ENCODE results near the gene PDE4D. TPM values are rescaled to one million over a fixed set of nuclear protein-coding genes. Genes with fewer than 3 reads are reported as not detected.

Gene PDE4D
- total RNA-seq, 1 donor from 2014 or later: 11.8 TPM

DNA sequence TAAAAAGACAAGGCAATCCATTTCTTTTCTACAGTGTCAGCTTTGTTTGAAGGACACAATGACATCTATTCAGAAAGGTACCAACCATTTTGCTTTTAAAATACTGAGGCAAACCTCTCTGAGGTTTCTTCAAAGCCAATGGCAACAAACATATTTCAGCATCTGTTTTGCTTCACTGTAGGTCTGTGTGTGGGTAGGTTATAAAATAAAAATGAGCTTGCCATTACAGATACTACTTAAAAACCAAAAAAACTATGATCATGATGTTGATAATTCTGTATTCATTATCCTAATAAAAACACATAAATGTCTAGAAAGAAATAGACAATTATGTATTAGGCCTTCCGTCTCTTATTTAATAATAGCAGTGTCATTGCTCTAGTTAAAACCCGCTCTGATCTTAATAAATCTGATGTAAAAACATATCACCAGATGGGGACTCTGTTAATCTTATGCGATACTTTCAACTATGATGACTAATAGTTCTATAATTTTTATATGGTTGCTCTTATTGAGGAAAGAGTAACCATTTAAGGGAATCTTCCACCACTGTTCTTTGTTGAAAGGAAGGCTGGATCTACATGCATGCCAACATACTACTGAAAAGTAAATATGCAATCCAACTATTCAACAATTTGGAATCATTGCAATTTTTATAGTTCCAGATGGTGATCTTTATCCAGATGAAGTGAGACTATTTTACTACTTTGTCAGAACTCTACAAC is 647.2 kb downstream of the PDE4D start:
- peaks cover 5% of the 10 kb centered on the region for H3K4me1 Mint-ChIP-seq
- H3K27ac Mint-ChIP-seq (ENCODE audit: unreplicated experiment): no peak overlapping the region
- no peaks in the 10 kb centered on the region for H3K27me3 Mint-ChIP-seq (ENCODE audit: low read depth)
- no peak overlapping the region for H3K4me3 Mint-ChIP-seq
- TF ChIP-seq, protein P1, sequence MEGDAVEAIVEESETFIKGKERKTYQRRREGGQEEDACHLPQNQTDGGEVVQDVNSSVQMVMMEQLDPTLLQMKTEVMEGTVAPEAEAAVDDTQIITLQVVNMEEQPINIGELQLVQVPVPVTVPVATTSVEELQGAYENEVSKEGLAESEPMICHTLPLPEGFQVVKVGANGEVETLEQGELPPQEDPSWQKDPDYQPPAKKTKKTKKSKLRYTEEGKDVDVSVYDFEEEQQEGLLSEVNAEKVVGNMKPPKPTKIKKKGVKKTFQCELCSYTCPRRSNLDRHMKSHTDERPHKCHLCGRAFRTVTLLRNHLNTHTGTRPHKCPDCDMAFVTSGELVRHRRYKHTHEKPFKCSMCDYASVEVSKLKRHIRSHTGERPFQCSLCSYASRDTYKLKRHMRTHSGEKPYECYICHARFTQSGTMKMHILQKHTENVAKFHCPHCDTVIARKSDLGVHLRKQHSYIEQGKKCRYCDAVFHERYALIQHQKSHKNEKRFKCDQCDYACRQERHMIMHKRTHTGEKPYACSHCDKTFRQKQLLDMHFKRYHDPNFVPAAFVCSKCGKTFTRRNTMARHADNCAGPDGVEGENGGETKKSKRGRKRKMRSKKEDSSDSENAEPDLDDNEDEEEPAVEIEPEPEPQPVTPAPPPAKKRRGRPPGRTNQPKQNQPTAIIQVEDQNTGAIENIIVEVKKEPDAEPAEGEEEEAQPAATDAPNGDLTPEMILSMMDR (conservative IDR thresholded peaks at IDR 0.05): no peak
- DNase-seq (ENCODE audit: low read depth, low spot score): no peak
- H3K36me3 Mint-ChIP-seq (ENCODE audit: low read depth): no peaks in the 10 kb centered on the region
- H3K9me3 Mint-ChIP-seq: peaks cover 5% of the 10 kb centered on the region

- Mint-ChIP-seq H3K9me3 (no peaks in the 10 kb centered on the region), H3K27me3 (ENCODE audit: low read depth) (no peaks in the 10 kb centered on the region), H3K36me3 (ENCODE audit: low read depth) (no peaks in the 10 kb centered on the region), H3K4me3 (no peak overlapping the region), H3K27ac (ENCODE audit: unreplicated experiment) (no peak overlapping the region), H3K4me1 (peaks cover 11% of the 10 kb centered on the region)
- DNase-seq (ENCODE audit: low read depth, low spot score): no peak
- TF ChIP-seq, protein P1 (conservative IDR thresholded peaks at IDR 0.05): no peak
These were observed 648.3 kb downstream of the PDE4D start for GRCh38 chr5:59245198-59245597.

DNA sequence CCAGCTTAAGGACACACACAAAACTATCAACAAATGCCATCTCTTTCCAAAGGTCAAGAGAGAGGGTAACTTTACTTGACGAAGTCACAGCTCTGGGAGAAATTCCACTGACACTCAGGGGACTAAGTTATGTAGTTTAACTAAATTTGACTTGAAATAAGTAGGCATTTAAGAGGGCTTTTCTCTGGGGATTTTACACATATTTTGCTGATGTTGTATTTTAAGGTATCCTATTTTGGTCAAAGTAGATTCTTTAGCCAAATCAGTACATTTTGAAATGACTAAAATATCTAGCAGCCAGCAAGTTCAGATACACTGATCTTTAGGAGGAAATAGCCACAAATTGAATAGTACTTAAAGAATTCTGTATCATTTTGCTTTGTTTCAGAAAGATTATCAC is 652.0 kb downstream of the PDE4D start:
- no peaks in the 10 kb centered on the region for H3K9me3 Mint-ChIP-seq
- no peaks in the 10 kb centered on the region for H3K36me3 Mint-ChIP-seq (ENCODE audit: low read depth)
- H3K27me3 Mint-ChIP-seq (ENCODE audit: low read depth): no peaks in the 10 kb centered on the region
- H3K4me3 Mint-ChIP-seq: no peak overlapping the region
- DNase-seq (ENCODE audit: low read depth, low spot score): no peak
- TF ChIP-seq, protein P1 (conservative IDR thresholded peaks at IDR 0.05): no peak
- H3K4me1 Mint-ChIP-seq: peaks cover 11% of the 10 kb centered on the region
- H3K27ac Mint-ChIP-seq (ENCODE audit: unreplicated experiment): no peak overlapping the region

DNA sequence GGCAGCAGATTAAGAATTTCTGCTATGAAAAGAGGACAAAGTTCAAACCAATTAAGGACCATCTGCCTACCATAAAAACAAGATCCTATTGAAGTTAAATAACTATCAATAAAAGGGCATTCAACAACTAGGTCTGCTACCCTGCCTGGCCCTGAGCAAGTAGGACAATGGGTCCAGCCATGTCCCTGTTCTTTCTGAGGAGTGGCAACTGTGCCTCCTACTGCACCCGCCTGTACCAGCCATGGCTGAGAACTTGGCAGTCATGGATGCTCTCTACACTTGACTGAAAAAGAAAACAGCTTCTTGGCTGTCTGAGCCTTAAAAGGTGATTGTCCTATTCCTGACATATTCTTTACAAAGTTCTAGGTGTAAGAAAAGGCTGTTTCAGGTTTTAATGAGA is 652.4 kb downstream of the PDE4D start:
- DNase-seq (ENCODE audit: low read depth, low spot score): no peak
- H3K9me3 Mint-ChIP-seq: no peaks in the 10 kb centered on the region
- TF ChIP-seq, protein P1 (conservative IDR thresholded peaks at IDR 0.05): no peak
- H3K4me3 Mint-ChIP-seq: no peak overlapping the region
- no peak overlapping the region for H3K27ac Mint-ChIP-seq (ENCODE audit: unreplicated experiment)
- no peaks in the 10 kb centered on the region for H3K27me3 Mint-ChIP-seq (ENCODE audit: low read depth)
- peaks cover 11% of the 10 kb centered on the region for H3K4me1 Mint-ChIP-seq
- no peaks in the 10 kb centered on the region for H3K36me3 Mint-ChIP-seq (ENCODE audit: low read depth)

DNA sequence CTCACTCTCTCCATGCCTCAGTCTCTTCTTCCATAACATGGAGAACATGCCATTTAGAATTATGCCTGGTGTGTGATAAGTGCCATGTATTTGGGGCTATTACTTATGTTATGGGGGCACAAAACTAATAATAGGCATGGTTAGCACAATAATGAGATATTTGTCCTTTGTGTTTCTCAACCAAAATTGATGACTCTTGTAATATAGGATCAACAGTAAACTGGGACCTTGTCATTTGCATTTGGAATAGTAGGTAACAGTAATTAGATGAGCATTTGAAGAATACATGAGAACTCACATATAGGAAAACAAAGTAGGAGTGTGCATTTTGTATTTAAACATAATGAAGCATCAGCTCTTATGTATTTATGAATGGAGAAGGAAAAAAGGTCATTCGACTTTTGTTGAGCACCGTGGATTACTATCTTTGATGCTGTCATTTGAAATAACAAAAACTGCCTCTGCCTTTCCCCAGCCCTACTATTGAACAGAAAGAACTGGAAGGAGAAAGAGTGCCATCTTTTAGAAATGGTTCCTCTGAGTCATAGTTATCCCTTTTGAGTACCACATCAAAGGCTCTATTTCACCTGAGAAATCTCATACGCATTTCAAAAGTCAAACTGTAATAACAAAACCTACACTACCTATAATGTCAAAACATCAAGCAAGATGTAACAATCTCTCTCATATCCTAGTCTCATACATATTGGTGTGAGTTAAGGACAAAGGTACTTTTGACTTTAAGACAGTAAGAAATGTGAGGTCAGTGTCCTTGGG is 655.2 kb downstream of the PDE4D start:
- Mint-ChIP-seq H3K9me3 (no peaks in the 10 kb centered on the region), H3K4me3 (no peak overlapping the region), H3K36me3 (ENCODE audit: low read depth) (no peaks in the 10 kb centered on the region), H3K27me3 (ENCODE audit: low read depth) (no peaks in the 10 kb centered on the region), H3K4me1 (peaks cover 11% of the 10 kb centered on the region), H3K27ac (ENCODE audit: unreplicated experiment) (no peak overlapping the region)
- TF ChIP-seq, protein P1 (conservative IDR thresholded peaks at IDR 0.05): no peak
- no peak for DNase-seq (ENCODE audit: low read depth, low spot score)
